GM18519 (cell line): ENCODE data around the gene PRPF19.

Experiments
- ATAC-seq: cut with Tn5 transposase; IDR thresholded peaks from one replicate; pipeline ENCODE4 v1.9.1; 2021; ENCODE audit warnings: mild to moderate bottlenecking, moderate library complexity; ENCODE audit not compliant: unreplicated experiment, low FRiP score

PRPF19 gene

DNA sequence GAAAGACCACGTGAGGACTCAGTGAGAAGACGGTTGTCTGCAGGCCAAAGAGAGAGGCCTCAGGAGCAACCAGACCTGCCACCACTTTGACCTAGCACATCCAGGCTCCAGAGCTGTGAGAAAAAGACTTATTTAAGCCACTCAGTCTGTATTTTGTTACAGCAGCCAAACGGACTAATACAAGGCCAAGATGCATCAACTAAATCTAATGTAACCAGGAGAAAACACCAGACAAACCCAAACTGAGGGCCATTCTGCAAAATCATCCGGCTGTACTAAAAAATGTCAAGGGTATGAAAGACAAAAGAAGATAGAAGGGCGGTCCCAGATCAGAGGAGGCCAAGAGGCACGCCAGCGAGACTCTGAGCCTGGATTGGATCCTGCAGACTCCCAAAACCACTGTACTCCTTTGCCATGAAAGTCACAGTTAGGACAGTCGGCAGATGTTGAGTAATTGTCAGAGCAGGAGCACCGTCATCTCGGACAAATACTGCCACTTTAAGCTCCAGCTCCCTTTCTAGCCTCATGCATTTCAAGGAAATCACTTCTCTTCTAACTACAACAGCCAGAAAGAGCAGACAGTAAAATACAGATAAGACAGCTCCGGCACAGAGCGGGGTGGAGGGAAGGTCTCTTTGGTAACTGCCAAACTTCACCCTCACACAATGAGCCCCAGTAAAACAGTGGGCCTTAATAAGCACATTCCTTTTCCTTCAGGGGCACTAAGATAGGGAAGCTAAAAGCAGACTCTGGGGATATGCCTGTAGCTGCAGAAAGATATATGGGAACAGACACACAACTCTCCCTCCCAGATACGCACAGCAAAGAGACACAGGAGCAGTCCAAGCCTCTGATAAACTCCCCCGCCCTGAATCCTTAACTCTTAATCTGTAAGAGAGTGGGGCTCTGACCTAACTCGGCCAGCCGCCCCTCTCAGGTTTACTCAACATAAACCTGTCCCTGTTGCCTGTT, 42.5 kb downstream of the PRPF19 start:
- ATAC-seq = no peak

DNA sequence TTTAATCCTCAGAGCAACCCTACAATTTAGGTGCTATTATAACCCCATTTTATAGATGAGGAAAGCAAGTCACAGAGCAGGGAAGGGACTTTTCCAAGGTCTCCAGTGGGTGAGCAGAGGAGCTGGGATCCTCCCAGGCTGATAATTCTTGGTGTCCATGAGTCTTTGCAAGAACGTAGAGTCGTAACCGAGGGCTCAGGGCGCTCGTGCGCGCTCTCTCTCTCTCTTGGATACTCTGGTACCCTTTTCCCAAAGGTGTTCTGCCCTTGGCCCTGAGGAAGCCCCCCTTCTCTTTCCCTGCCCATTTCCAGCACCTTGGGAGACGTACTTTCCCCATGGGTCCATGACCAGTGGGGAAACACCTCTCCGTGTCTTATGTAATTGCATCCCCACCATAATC, 44.2 kb downstream of the PRPF19 start:
- no peak for ATAC-seq

DNA sequence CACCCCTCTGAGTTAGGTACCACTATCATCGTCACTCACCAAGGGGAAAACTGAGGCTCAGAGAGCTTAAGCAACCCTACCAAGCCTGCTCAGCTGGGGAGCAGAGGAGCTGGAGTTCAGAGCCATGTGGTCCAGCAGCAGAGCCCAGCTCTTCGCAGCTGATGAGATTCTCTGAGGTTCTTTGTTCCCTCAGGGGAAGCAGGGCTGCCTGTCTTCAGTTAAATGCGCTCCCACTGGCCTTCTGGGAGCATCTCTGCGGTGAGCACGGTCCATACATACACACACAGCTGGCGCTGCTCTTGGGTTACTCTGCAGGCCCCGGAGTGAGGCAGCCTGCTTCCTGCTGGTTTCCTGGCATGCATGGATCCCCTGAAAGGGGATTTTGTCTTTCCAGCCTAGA, 45.4 kb downstream of the PRPF19 start:
- ATAC-seq = no peak

DNA sequence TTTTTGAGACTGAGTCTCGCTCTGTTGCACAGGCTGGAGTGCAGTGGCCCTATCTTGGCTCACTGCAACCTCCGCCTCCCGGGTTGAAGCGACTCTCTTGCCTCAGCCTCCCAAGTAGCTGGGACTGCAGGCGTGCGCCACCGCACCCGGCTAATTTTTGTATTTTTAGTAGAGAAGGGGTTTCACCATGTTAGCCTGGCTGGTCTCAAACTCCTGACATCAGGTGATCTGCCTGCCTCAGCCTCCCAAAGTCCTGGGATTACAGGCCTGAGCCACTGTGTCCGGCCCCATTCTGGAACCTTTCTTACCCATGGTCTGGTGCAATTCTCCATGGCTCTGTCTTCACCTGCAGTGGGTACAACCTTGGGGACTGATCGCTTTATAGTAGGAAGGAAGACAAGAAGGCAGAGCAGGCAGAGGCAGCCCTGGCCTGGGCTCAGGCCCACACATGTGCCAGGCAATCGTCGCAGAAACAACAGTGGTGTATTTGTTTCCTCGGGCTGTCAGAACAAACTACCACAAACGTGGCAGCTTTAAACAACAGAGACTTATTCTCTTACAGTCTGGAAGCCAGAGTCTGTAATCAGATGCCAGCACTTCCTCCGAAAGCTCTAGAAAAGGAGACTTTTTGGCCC, 46.7 kb downstream of the PRPF19 start:
- ATAC-seq = no peak

DNA sequence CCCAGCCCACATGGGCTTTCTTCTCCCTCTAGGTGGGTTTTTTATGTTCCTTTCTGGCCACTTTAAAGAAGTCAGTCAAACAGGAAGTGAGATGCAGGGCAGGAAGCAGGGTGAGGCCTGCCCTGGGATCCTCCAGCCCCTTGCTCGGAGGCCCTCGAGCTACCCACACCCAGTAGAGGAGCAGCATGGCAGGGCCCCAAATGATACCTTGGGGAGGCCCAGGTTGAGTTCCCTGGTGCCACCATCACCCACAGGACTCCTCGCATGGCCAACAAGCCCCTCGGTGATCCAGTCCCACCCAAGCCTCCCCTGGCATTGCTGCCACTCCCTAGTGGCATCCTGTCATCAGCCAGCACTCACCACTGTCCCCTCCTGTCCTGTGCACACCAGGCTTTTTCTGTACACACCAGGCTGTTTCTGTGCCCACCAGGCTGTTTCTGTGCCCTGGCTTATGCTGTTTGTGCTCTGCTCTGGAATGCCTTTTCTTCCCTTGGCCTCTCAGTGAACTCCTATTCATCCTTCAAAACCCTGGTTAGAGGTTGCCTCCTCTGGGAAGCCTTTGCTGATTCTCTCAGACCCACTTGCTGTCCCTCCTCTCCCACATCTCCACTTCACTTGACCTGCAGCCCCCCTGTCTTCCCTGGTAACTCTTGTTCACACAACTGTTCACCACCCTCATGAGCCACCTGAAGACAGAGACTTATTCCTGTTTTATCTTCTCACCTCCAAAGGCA, 47.5 kb downstream of the PRPF19 start:
- no peak for ATAC-seq

DNA sequence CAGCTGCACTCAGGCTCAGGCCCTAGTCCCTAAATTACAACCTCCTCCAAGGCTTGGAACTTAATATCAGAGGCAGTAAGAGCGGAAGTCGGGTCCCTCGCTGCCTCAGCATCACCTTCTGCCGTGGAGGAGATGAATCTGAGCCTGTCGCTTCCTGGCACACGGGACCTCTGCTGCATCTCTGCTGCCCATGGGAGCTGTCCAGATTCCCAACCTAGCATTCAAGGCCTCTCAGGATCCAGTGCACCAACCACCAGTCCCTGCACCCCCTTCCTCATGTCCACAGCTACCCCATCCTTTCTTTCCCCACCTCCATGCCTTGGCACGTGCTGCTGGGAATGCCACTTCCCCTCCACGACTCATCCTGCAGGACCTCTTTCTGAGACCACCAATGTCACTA, 48.1 kb downstream of the PRPF19 start:
- no peak for ATAC-seq

DNA sequence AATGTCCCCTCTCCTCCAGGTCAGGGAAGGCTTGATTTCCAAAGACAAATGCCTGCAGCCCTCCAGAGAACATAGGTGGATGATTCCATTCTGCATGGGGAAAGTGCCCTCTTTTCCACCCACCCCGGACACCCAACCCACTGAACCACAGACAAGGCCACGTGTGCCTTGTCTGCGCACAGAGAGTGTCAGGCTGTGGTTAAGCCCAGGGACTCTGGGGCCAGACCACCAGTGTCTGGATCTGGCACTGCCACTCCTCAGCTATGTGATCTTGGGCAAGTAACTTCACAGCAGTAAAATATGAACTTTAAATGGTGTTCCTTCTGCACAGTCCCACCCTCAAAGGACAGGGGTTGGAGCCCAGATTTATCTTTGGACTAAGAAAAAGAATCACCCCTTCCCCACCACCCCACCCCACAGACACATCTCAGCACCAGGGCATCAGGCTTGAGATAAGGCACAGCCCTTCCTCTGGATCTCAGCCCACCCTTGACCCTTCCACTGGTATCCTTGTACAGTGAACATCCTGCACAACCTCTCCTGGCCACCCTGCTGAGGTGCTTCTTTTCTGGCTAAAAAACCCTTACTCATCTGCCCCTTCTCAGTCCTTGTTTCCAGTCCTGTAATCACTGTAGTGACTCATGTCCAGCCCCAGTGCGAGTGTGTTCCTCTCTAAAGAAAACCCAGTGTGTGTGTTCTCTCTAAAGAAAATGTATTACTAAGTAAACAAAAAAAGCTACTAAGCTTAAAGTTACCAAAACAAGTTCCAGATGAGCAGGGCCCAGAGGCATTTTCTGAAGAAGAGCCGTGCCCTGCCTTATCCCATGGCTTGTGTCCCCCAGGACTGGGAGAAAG, 48.8 kb downstream of the PRPF19 start:
- no peak for ATAC-seq

DNA sequence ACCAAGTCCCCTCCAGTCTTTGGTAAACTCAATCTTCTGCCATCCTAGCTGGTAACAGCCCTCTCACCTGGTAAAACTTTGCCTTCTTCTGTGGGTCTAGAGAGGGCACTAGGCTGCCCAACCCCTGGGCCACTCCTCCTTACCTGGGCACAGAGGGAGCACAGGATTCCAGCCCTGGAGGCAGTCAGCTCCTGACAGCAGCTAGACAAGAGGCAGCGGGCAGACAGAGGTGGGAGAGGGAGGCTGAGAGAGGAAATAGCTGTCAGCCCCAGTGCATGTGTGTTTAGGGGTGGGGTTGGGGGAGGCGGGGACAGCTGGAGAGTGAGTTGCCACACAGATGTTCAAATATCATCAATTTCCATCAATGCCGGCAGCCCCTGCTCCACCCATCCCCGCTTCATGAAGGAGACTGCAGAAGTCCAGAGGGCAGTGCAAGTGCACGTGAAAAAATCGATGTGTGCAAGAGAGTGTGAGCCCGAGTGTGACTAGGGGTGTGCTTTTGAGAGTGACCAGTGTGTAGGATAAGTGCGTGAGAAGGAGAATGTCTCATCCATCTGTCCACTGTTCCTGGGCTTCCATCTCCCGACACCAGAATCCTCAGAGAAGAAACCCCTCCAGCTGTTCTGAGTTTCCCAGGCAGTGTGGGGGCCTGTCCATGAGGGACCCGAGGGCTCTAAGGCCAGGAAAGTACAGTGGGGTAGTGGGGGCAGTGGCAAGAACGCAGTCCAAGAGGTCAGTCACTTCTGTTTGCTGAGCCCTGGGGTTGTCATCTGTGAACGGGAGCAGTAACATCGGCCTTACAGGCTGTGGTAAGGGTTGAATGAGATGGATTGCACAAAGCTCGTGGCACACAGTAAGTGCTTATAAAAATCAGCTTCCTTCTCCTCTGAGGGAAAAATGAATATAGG, 50.4 kb downstream of the PRPF19 start, which contains the start of gene PTGDR2:
Gene PTGDR2 (minus strand): TSS at position 225 of the 908 bp plus-strand sequence. CDS start 2,228 bp downstream, outside the sequence.
- no peak for ATAC-seq

DNA sequence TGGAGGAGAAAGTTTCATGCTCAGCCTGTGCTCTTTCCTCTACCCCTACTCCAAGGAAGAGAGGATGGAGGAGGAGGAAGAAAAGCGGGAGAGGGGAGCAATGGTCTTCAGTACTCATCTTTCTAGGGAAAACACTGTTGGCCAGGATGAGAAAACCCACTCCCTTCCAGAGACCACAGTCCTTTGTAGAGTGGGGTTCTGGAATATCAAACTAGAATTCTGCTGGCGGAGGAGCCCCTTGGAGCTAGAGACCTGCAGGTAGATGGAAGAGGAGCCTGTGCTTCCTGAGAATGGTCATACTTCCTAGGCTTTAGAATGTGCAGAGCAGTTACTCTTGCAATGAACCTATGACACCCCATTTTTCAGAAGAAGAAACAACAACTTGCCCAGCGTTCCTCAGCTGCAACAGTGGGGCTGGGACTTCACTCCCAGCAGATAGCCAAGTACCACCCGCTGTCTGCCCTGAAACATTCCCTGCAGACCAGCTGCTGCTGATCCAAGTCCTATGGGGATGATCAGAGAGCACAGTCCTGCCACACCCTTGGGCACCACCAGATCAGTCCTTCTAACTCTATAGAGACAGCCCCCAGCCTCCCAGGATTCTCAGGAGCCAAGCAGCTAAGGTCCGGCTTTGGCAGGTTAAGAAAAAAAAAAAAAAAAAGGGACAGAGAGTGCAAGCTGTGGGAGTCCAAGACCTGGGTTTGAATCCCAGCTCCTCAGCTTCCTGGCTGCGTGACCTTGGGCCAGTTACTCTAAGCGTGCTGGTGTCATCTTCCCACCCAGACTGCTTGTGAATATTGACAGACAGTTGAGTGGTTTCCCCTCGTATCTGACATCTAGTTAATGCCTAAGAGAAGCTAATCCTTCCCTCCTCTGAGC, 51.3 kb downstream of the PRPF19 start:
- no peak for ATAC-seq

DNA sequence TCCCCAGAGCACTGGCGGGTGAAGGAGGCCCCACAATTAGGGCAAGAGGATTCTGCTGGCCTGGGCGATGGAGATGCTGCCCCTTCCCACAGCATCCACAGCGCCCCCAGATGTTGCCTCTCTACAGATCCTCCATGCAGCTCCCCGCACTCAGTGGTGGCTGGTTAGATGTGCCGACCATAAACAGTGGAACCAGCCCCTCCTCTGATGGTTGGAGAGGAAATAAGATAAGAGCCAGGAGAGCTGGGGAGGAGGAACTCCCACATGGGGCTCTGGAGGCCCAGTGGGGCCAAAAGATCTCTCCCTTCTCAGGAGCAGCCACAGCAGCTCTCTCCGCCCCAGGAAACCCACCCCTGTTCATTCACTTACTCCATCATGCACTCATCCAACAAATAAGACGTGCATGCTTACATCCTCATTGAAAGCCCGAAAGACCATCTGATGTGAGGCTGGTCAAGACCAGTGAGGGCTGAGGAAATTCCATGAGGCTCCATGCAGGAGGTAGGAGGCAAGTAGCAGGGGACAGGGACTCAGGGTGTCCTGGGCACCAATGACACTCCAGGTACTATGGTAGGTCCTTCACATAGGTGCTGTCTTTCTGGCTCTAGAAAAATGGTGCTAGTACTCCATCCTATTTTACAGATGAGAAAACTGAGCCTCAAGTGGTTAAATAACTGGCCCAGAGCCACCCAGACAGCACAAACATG, 52.1 kb downstream of the PRPF19 start:
- ATAC-seq = no peak

DNA sequence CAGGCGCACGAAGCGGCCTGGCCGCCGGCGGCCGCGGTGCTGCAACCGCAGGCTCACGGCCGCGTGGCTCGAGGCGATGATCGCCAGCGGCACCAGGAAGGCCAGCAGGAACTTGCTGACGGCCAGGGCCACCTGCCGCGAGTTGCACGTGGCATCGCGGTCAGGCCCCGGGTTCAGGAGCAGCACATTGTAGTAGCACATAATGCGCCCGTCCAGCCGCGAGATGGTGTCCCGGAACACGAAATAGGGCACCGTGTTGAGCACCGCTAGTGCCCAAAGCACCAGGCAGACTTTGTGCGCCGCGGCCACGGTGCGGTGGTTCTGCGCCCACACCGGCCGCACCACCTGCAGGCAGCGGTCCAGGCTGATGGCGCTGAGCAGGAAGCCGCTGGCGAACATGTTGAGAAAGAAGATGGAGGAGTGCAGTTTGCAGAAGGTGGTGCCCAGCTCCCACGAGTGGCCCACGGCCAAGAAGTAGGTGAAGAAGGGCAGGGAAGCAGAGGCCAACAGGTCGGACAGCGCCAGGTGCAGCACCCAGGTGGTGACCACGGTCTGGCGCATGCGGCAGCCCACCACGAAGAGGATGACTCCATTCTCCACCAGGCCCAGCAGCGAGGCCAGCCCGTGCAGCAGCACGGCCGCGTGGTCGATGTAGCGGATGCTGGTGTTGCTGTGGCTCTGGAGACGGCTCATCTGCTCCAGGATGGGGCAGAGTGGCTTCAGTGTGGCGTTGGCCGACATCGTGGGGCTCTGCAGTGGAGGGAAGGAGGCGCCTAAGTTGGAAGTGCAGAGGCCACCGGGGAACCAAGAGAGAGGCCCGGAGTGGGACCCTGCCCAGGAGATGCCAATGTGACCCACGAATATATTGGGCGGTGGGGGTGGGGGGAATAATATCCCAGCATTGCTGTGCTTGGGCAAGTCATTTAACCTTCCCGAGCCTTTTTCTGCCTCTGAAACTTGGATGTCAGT, 53.1 kb downstream of the PRPF19 start:
- ATAC-seq = no peak

DNA sequence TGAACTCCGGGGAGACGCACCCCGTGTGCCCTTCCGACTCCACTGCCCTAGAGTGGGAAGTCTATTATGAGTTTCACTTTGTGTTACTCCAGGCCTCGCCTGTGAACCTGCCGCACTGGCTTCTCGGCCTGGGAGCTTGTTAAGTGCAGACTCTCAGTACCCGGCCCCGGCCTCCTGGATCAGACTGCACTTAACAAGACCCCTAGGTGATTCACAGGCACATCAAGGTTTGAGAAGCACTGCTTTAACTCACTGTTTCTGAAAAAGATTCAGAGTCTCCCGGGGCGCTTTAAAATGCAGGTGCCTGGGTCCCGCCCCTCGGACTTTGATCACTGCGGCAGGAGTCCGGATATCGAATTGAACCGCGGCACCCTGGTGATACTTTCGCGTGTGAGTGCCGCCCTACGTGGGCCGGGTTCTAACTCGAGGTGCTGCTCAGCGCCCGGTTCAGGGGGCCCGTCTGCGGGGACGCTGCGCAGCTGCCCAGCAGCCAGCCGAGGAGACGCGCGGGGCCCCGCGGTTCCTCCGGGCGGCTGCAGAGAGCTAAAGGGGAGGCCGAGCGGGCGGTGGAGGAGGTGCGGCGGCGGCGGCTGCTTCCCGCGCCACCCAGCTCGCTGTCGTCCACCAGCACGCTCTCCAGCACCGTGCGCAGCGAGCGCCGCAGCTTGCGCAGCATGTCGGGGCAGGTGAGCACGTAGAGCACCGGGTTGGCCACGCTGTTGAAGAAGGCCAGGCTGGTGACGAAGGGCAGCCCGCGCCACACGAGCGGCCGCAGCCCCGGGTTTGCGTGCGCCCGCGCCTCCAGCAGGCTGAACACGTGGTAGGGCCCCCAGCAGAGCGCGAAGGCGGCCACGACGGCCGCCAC, 54.0 kb downstream of the PRPF19 start:
- no peak for ATAC-seq

DNA sequence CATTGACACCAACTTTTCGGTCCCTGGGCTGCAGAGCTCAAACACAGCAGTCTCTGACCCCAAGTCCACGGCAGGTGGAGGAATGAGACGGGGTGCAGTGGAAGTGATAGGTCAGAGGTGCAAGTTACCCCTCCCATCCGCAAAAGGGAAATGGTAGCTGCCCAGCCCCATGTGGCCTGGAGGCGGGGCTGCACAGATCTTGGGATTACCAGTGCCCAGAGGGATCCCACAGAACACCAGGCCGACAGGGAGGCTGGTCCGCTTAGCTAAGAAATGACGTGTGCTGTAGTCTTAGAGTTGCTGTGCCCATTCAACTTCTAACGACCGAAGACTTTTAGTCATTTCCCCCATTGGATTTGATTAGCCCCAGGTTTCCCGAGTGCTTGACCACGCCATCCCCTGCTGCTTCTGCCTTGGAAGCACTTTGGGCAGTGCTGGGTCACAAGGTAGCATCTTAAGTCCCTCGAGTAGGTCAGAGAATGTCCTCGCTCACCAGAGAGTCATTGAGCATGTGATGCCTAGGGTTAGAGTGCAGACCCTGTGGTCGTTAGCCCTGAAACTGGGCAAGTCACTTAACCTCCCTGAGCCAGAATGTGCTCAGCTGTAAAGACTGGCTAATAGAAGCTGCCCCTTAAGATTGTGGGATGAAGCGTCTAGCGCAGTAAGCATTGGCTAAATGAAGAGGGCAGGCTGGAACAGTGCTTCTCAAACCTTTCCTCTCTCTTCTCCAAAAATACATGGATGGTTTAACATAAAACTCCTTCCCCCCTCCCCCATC, 54.9 kb downstream of the PRPF19 start:
- ATAC-seq = no peak

DNA sequence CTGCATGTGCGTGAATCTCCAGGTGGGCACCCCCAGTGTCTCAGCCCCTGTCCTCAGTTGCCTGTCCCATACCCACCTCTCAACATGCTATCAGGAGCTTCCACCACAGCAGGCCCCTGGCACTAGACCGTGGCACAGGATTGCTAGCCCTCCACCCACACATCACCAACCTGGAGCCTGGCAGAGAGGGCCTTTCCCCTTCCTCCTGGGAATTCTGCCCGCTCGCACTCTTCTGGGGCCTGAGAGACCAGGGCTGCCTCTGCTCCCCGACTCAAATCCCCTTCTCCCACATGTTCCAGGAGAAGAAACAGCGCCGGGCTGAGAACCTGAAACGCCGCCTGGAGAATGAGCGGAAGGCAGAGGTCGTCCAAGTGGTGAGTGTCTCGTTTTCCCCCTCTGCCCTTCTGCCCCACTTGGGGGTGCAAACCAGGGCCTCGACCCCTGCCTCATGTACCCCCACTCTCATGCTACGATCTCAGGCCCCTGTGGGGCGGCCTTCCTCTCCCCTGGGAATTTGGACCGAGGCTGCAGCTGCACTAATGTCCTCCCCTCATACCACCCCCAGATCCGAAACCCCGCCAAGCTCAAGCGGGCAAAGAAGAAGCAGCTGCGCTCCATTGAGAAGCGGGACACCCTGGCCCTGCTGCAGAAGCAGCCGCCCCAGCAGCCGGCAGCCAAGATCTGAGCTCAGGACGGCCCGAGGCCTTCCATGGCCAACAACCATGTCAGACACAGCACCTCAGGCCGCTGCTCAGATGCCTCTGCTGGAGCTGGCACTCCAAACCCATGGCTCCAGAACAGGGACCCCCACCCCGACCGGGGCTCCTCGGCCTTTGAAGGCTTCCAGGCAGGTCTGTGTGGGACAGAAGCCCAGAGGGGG, 56.5 kb downstream of the PRPF19 start:
- ATAC-seq = no peak
